NCI-H146 treated with DMSO at 0.1 percent for 48 hours (cell line): ENCODE measurements around the gene MRPL1.
"Not testable (repeated sequence)": the region's sequence is repeated elsewhere in the genome, so short reads cannot be mapped to it uniquely, and the experiment has no call there.

Source experiments
- DNase-seq: peaks from one replicate; lab custom pipeline; 2025; ENCODE audit not compliant: unreplicated experiment; lab: John Stamatoyannopoulos, UW

The MRPL1 gene

GRCh38 chr4:77963004-77963403 is 100.4 kb downstream of the MRPL1 start:
- no peak for DNase-seq

- not testable (repeated sequence) for DNase-seq
These were observed 111.0 kb downstream of the MRPL1 start for GRCh38 chr4:77973657-77974056.

GRCh38 chr4:77982900-77983540 is 120.4 kb downstream of the MRPL1 start:
- not testable (repeated sequence) for DNase-seq

GRCh38 chr4:77983612-77984311 is 121.1 kb downstream of the MRPL1 start:
- DNase-seq: not testable (repeated sequence)

GRCh38 chr4:77989968-77990367 is 127.3 kb downstream of the MRPL1 start:
- no peak for DNase-seq

GRCh38 chr4:77990456-77990855 is 127.8 kb downstream of the MRPL1 start:
- DNase-seq: no peak

GRCh38 chr4:77990904-77991358 is 128.3 kb downstream of the MRPL1 start:
- no peak for DNase-seq

- no peak for DNase-seq
These were observed 130.0 kb downstream of the MRPL1 start for GRCh38 chr4:77992581-77992980.

GRCh38 chr4:77994194-77994721 is 131.6 kb downstream of the MRPL1 start:
- DNase-seq: no peak

GRCh38 chr4:77996076-77996475 is 133.4 kb downstream of the MRPL1 start:
- no peak for DNase-seq

GRCh38 chr4:78001531-78001930 is 138.9 kb downstream of the MRPL1 start:
- no peak for DNase-seq

- DNase-seq: no peak
These were observed 139.6 kb downstream of the MRPL1 start for GRCh38 chr4:78002260-78002659.
